ENCODE measurements around the gene SEBOX.

GRCh38 chr17:28317966-28318758, 46.8 kb downstream of the SEBOX start:
- no peak for TF ChIP-seq CTCF (IDR thresholded peaks at IDR 0.05)
- TF ChIP-seq POLR2A (IDR thresholded peaks at IDR 0.05): no peak
